ES-I3 (cell line): Measurements from ENCODE around the gene AP2S1.
"Not testable (repeated sequence)": the region's sequence is repeated elsewhere in the genome, so short reads cannot be mapped to it uniquely, and the experiment has no call there.

Source experiments
- H3K36me3 ChIP-seq: 2 replicates; pipeline ENCODE4 v1.6.1; 2013; ENCODE audit warnings: mild to moderate bottlenecking, low read length, control low read depth, moderate library complexity; ENCODE audit not compliant: insufficient read depth
- H3K4me1 ChIP-seq: 2 replicates; pipeline ENCODE4 v1.6.1; 2013; ENCODE audit warnings: mild to moderate bottlenecking, control low read depth, low read length; ENCODE audit not compliant: insufficient read depth
- H3K9ac ChIP-seq: 2 replicates; pipeline ENCODE4 v1.6.1; 2013; ENCODE audit warnings: low read depth, mild to moderate bottlenecking, low read length, moderate library complexity
- H3K9me3 ChIP-seq: 2 replicates; pipeline ENCODE4 v1.6.1; 2013; ENCODE audit warnings: mild to moderate bottlenecking, low read length, moderate library complexity; ENCODE audit not compliant: control insufficient read depth, insufficient read depth

The AP2S1 gene

DNA sequence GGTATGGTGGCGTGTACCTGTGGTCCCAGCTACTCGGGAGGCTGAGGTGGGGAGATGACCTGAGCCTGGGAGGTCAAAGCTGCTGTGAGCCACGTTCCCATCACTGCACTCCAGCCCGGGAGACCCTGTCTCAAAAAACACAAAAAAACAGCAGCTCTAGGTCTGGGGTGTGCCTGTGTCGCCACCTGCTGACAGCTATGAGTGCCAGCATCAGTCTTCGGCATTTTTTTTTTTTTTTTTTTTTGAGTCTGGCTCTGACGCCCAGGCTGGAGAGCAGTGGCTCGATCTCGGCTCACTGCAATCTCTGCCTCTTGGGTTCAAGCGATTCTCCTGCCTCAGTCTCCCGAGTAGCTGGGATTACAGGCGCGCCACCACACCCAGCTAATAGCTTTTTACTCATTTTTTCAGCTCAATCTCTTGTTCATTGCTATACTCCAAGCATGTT lies 10.1 kb downstream of the AP2S1 start:
- no peaks in the 10 kb centered on the region for H3K4me1 ChIP-seq
- H3K9me3 ChIP-seq: no peaks in the 10 kb centered on the region
- peaks cover 13% of the 10 kb centered on the region for H3K36me3 ChIP-seq
- no peak overlapping the region for H3K9ac ChIP-seq

GRCh38 chr19:46839752-46840497 lies 10.7 kb downstream of the AP2S1 start:
- H3K36me3 ChIP-seq: peaks cover 10% of the 10 kb centered on the region; the same call in 1 of the 2 replicates
- H3K9me3 ChIP-seq: no peaks in the 10 kb centered on the region
- H3K4me1 ChIP-seq: no peaks in the 10 kb centered on the region
- H3K9ac ChIP-seq: no peak overlapping the region

DNA sequence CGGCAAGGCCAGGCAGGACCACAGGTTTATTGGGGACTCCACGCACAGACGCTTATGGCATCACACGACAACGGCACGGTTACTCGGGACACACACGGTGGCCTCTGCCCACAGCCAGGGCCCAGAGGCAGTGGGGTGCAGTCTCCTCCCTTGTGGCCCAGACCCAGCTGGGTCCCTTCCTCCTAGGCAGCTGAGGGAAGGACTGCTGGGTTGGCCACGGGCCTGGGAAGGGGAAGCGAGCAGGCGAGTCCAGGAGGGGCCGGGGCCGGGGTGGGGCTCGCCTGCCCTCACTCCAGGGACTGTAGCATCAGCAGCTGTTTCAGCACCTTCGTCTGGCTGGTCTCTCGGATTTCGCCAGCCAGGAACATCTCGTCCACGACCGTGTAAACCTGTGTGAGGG lies 12.5 kb downstream of the AP2S1 start:
- Histone ChIP-seq H3K9ac (no peak overlapping the region), H3K9me3 (no peaks in the 10 kb centered on the region), H3K36me3 (peaks cover 3% of the 10 kb centered on the region; the same call in 1 of the 2 replicates), H3K4me1 (no peaks in the 10 kb centered on the region)

GRCh38 chr19:46834984-46835383 lies 15.7 kb downstream of the AP2S1 start:
- Histone ChIP-seq H3K4me1 (no peaks in the 10 kb centered on the region), H3K36me3 (peaks cover 3% of the 10 kb centered on the region; the same call in 1 of the 2 replicates), H3K9me3 (no peaks in the 10 kb centered on the region), H3K9ac (no peak overlapping the region)

DNA sequence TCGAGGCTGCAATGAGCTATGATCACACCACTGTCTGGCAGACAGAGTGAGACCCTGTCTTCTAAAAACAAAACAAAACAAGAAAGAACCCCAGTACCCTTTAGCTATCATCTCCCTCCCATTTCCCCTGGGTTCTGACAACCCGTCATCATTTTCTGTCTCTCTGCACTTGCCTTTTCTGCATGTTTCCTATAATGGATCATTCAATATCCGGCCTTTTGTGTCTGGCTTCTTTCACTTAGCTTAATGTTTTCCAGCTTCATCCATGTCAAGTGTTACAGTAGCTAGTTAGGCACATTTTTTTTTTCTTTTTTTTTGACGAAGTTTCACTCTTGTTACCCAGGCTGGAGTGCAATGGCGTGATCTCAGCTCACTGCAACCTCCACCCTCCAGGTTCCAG lies 16.5 kb downstream of the AP2S1 start:
- Histone ChIP-seq H3K36me3 (0 out of 2 replicates have a peak, but pooled peaks cover 3% of the 10 kb centered on the region), H3K4me1 (no peaks in the 10 kb centered on the region), H3K9me3 (no peaks in the 10 kb centered on the region), H3K9ac (no peak overlapping the region)

GRCh38 chr19:46830864-46831263 lies 19.8 kb downstream of the AP2S1 start:
- no peaks in the 10 kb centered on the region for H3K4me1 ChIP-seq
- H3K9me3 ChIP-seq: no peaks in the 10 kb centered on the region
- H3K36me3 ChIP-seq: no peaks in the 10 kb centered on the region
- no peak overlapping the region for H3K9ac ChIP-seq

- Histone ChIP-seq H3K36me3 (no peaks in the 10 kb centered on the region), H3K9me3 (no peaks in the 10 kb centered on the region), H3K9ac (no peak overlapping the region), H3K4me1 (no peaks in the 10 kb centered on the region)
Measured at GRCh38 chr19:46828484-46828883, 22.2 kb downstream of the AP2S1 start.

DNA sequence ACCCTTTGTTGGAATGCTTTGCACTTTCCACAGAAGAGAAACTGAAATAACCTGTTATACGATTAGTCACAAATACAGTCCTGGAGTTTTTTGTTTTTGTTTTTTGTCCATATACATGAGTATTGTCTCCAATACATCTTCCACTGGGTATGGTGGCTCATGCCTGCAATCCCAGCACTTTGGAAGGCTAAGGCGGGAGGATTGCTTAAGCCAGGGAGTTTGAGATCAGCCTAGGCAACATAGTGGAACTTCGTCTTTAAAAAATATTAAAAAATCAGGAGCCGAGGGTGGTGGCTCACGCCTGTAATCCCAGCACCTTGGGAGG lies 25.0 kb downstream of the AP2S1 start:
- Histone ChIP-seq H3K9me3 (no peaks in the 10 kb centered on the region), H3K4me1 (no peaks in the 10 kb centered on the region), H3K36me3 (no peaks in the 10 kb centered on the region), H3K9ac (no peak overlapping the region)

DNA sequence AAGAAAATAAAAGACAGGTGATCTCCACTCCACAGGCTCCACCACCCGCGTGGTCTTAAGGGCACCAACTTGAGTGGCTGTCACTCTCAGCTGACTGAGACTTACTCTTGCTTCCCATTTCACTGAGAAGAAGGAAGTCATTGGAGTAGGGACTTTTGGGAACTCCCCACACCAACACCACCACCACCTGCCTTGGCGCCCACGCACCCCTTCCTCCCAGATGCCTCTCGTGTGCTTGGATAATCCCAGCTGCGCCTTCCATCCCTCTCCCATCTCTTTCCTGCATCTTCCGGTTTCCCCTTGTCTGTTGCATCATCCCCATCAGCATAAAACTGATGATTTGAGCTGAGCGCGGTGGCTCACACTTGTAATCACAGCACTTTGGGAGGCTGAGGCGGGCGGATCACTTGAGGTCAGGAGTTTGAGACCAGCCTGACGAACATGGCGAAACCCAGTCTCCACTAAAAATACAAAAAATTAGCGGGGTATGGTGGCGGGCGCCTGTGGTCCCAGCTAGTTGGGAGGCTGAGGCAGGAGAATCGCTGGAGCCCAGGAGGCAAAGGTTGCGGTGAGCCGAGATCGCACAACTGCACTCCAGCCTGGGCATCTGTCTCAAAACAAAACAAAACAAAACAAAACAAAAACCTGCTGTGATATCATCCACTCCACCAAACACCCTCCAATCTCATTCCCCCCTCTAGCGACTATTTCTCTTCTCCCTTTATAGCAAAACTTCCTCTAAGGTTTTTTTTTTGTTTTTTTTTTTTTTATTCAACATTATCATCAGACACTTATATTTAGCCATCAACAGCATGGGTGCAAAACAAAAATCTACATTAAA lies 25.5 kb downstream of the AP2S1 start:
- Histone ChIP-seq H3K4me1 (no peaks in the 10 kb centered on the region), H3K9ac (no peak overlapping the region), H3K36me3 (no peaks in the 10 kb centered on the region), H3K9me3 (no peaks in the 10 kb centered on the region)

- Histone ChIP-seq H3K36me3 (no peaks in the 10 kb centered on the region), H3K9ac (no peak overlapping the region), H3K4me1 (no peaks in the 10 kb centered on the region), H3K9me3 (no peaks in the 10 kb centered on the region)
Measured at GRCh38 chr19:46823049-46823448, 27.6 kb downstream of the AP2S1 start.

- not testable (repeated sequence) for H3K9ac ChIP-seq, H3K4me1 ChIP-seq, H3K9me3 ChIP-seq, H3K36me3 ChIP-seq
Measured at GRCh38 chr19:46822410-46822787, 28.2 kb downstream of the AP2S1 start.

DNA sequence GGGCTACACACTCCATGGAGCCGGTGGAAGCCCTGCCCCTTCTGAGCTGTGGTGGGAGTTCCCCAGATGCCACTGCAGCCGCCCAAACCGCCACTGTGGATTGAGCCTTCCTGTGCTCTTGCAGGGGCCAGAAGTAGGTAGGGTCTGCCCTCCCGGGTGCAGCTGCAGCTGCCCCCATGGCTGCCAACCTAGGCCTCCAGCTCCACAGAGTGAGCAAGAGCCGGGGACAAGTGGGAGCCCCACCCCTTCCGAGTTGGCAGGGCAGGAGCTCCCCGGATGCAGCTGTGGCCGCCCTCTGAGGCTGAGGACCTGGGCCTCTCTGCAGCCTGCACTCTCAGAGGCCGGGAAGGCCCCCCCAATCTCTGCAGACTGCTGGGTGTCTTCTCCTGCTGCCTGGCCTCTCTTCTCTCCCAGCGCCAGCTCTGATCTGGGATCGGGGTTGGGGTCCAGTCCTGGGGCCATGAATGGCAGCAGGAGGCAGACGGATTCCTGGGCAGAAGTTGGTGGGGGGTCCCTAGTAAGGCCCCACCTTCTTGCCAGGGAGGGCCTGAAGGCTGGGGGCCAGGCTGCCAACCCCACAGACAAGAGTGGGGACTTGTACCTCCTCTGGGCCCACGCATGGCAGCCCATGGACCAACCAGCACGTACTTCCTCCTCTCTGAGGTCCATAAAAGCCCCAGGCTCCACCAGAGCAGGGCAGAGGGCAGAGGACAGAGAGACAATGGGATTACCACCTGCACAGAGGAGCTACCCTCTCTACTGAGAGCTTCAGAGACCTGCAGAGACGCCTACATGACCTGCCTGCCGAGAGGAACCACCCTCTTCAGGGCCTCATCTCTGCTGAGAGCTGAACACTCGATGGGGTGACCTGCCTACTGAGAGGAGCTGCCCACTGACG lies 28.9 kb downstream of the AP2S1 start:
- Histone ChIP-seq H3K4me1 (no peaks in the 10 kb centered on the region), H3K36me3 (no peaks in the 10 kb centered on the region)

DNA sequence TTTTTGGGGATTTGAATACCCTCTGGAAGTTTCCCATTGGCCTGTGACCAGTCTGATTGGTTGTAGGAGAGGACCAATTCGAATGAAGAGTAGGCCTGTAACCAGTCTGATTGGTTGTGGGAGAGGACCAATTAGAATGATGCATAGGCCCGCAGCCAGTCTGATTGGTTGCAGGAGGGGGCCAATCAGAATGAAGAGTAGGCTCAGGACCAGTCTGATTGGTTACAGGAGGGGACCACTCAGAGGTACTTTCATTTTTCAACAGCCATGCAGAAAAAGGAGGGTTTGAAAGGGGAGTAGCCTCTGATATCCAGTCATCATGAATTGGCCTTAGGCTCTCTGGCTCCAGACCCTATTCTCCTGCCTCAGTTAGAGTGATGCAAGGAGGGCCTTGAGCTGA lies 31.8 kb downstream of the AP2S1 start:
- no peaks in the 10 kb centered on the region for H3K4me1 ChIP-seq
- H3K9me3 ChIP-seq: no peaks in the 10 kb centered on the region
- no peaks in the 10 kb centered on the region for H3K36me3 ChIP-seq
- no peak overlapping the region for H3K9ac ChIP-seq

More for the DNA sequence above, 28.9 kb downstream of the AP2S1 start:
- Histone ChIP-seq H3K9ac (no peak overlapping the region), H3K9me3 (no peaks in the 10 kb centered on the region)

GRCh38 chr19:46815833-46816627 lies 34.6 kb downstream of the AP2S1 start:
- no peak overlapping the region for H3K9ac ChIP-seq
- H3K36me3 ChIP-seq: no peaks in the 10 kb centered on the region
- H3K4me1 ChIP-seq: peaks cover 6% of the 10 kb centered on the region; the same call in 1 of the 2 replicates
- no peaks in the 10 kb centered on the region for H3K9me3 ChIP-seq
